HG03575 (cell line): Measurements from ENCODE around the gene ABHD16A.

Experiments
- ATAC-seq: cut with Tn5 transposase; IDR thresholded peaks from one replicate; pipeline ENCODE4 v1.9.1; 2021; ENCODE audit not compliant: unreplicated experiment, insufficient number of reproducible peaks, low FRiP score; ENCODE audit errors: extremely low read depth

Gene ABHD16A

GRCh38 chr6:31665501-31666336 is 37.4 kb downstream of the ABHD16A start, which contains the start of gene CSNK2B:
Gene CSNK2B, plus strand, starts transcription at chr6:31666080. Its CDS starts 752 bp downstream, at chr6:31666832.
- peak; percentile 57 for ATAC-seq

- ATAC-seq, result no peak
Measured at GRCh38 chr6:31664790-31665500, 38.2 kb downstream of the ABHD16A start, which contains the start of gene GPANK1. Gene GPANK1, minus strand, starts transcription at chr6:31664997. Its CDS starts 519 bp downstream, at chr6:31664478.

GRCh38 chr6:31663961-31664789 is 38.9 kb downstream of the ABHD16A start:
- ATAC-seq, result no peak

GRCh38 chr6:31663126-31663960 is 39.8 kb downstream of the ABHD16A start:
- ATAC-seq, result no peak

GRCh38 chr6:31662124-31662723 is 40.9 kb downstream of the ABHD16A start:
- ATAC-seq, result no peak

GRCh38 chr6:31661262-31662123 is 41.6 kb downstream of the ABHD16A start:
- no peak for ATAC-seq

GRCh38 chr6:31660381-31661261 is 42.5 kb downstream of the ABHD16A start, which contains the start of gene C6orf47:
Gene C6orf47, minus strand, starts transcription at chr6:31660778. Its CDS starts 831 bp downstream, at chr6:31659947.
- ATAC-seq, result no peak

- no peak for ATAC-seq
Measured at GRCh38 chr6:31659649-31660380, 43.3 kb downstream of the ABHD16A start.

- ATAC-seq, result no peak
Measured at GRCh38 chr6:31658983-31659648, 44.0 kb downstream of the ABHD16A start.

GRCh38 chr6:31658158-31658688 is 44.9 kb downstream of the ABHD16A start:
- ATAC-seq, result no peak

- ATAC-seq, result no peak
Measured at GRCh38 chr6:31657406-31658157, 45.5 kb downstream of the ABHD16A start.

- no peak for ATAC-seq
Measured at GRCh38 chr6:31655349-31656237, 47.5 kb downstream of the ABHD16A start, which contains the start of gene APOM. Gene APOM, plus strand, starts transcription at chr6:31655894. Its CDS starts 73 bp downstream, at chr6:31655967.
